COLO668 (cell line): Measurements from ENCODE around the gene HYI.
"Not testable (repeated sequence)": the region's sequence is repeated elsewhere in the genome, so short reads cannot be mapped to it uniquely, and the experiment has no call there.

Source experiments
- DNase-seq: peaks from one replicate; lab custom pipeline; 2025; ENCODE audit not compliant: unreplicated experiment; lab: John Stamatoyannopoulos, UW

The HYI gene, protein sequence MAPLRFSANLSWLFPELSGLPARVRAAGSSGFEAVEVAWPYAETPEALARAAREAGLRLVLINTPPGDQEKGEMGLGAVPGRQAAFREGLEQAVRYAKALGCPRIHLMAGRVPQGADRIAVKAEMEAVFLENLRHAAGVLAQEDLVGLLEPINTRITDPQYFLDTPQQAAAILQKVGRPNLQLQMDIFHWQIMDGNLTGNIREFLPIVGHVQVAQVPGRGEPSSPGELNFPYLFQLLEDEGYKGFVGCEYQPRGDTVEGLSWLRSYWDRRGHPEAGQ

GRCh38 chr1:43453442-43454269 is at the start of gene HYI:
Gene HYI, minus strand, starts transcription at chr1:43453931. Its CDS starts 138 bp downstream, at chr1:43453793.
- DNase-seq: peak; percentile 94

- not testable (repeated sequence) for DNase-seq
These were observed 48.1 kb upstream of the HYI start for GRCh38 chr1:43501806-43502205.

- no peak for DNase-seq
These were observed 46.2 kb upstream of the HYI start for GRCh38 chr1:43499898-43500297.

DNA sequence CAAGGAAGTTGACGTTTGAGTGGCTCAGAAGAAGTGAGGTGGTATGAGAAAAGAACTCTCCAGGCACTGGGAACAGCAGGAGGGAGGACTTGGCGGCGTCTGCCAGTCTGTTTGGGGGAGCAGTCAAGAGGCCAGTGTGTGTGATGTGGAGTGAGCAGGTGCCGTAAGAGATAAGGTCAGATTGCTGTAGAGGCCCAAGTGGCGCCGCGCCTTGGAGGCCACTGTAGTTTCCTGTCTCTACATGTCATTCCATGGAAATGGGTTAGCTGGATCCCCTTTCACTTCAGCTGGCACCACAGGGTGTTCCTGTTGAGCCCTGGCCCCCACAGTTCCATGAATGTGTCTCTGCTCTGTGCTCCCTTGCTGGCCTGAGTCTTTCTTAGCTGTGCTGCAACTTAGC is 41.5 kb upstream of the HYI start:
- no peak for DNase-seq

DNA sequence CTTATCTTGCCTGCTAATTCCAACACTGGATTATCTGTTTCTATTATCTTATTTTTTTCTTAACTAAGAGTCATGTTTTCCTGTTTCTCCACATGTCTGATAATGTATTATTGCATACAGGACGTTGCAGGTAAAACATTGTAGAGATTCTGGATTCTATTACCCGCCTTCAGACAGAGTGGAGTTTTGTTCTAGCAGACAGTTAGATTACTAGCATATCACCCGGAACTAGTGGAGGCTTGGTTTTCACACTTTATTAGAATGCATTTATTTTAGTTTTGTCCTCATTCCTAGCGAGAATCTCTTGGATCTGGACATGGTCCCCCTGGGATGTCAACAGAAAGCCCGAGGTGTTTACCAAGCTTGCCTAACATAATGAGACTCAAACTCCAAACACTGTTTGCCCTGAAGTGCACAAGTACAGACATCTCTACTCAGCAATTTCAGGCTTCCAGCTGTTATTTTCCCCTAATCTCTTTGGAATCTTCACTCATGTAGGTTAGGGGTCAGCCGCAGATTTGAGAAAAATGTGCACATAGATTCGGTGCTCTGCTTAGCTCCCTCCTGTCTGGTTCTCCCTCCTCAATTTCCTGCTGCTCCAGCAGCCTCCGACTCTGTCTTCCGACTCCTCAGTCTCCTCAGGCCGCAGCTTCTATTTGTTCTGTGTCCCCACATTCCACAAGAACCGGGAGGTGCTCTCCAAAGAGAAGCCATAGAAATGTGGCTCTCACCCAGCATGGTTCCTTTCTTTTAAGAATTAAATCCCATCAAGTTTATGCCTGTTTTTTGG is 40.1 kb upstream of the HYI start:
- DNase-seq: no peak

DNA sequence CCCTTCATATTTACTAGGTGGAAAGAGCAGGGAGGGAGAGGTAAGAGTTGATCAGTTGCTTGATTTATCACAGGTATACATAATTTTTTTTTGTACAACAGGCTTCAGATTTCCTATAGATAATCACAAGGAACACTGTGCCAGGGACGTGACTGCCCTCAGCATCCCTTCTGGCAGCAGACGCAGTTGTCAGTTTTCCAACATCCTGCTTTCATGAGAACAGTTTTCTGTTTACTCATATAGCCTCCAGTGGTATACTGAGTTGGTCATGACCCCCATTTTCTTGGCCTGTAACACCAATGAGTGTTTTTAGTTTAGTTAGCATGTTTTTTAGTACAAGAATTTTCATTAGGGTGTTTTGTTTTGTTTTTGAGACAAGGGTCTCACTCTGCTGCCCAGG is 39.1 kb upstream of the HYI start:
- no peak for DNase-seq

GRCh38 chr1:43491061-43491460 is 37.3 kb upstream of the HYI start:
- DNase-seq: no peak

DNA sequence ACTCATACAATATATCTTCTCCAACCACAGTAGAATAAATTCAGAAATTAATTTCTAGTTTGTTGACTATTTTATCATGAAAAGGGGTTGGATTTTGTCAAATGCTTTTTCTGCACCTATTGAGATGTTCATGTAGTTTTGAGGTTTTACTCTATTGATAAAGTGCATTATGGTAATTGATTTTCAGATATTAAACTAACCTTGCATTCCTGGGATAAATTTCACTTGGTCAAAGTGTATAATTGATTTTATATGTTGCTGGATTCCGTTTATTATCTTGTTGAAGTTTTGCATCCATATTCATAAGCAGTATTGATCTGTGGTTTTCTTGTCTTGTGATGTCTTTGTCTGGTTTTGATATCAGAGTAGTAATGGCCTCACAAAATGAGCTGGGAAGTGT is 34.4 kb upstream of the HYI start:
- DNase-seq: no peak

DNA sequence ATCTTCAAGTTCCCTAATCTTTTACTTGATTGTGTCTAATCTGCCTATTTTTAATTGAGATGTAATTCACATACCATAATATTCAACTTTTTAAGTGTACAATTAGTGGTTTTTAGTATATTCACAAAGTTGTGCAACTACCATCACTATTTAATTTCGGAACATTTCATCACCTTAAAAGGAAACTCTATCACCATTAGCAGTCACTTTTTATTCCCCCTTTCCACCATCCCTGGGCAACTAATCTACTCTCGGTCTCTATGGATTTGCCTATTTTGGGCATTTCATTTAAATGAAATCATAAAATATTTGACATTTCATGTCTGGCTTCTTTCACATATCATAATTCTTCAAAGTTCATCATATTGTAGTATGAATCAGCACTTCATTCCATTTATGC is 30.6 kb upstream of the HYI start:
- DNase-seq: no peak

GRCh38 chr1:43482215-43482614 is 28.5 kb upstream of the HYI start:
- DNase-seq: no peak

DNA sequence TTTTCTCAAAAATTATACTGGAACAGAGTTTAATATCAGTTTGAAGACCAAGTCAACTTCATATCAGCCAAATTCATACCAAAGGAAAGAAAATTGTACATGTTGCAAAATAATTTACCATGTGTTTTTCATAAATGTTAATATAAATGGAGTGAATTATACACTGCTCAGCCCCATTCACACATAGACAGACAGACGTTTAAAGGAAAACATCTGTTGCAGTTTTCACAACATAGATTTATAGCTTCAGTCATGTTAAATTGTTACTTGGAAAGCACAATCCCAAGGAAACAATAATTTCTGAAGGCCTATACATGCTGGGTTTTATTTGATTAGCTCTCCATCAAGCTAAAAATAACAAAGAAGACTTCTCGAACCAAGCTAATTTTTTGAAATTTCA is 27.8 kb upstream of the HYI start:
- DNase-seq: no peak

DNA sequence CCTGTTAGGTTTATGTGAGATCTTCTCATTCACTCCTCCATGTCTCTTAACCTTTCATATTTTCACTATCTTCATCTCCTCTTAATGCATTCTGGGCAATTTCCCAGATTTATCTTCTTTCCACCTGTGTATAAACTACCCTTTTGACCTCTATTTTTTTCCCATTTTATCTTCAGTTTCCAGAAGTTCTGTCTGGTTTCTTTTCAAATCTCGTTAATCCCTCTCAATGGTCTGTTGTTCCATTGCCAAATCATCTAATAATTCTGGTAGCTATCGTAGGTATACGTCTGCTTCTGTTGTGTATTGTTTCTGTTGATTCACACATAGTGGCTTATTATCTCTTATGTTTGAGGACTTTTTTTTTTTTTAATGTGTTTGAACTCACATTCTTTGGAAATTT is 25.7 kb upstream of the HYI start:
- no peak for DNase-seq

DNA sequence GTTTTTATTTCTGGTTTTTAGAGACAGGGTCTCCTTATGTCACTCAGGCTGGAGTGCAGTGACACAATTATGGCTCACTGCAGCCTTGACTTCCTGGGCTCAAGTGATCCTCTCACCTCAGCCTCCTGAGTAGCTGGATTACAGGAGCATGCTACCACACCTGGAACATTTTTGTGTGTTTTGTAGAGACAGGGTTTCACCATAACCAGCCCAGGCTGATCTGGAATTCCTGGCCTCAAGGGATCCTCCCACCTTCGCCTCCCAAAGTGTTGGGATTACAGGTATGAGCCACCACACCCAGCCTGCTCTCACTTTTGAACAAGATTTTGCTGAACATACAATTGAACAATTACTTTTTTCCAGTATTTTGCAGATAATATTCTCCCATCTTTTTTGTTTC is 24.0 kb upstream of the HYI start:
- no peak for DNase-seq

- DNase-seq: not testable (repeated sequence)
These were observed 22.1 kb upstream of the HYI start for GRCh38 chr1:43475611-43476401.

GRCh38 chr1:43473463-43473862 is 19.7 kb upstream of the HYI start:
- no peak for DNase-seq

DNA sequence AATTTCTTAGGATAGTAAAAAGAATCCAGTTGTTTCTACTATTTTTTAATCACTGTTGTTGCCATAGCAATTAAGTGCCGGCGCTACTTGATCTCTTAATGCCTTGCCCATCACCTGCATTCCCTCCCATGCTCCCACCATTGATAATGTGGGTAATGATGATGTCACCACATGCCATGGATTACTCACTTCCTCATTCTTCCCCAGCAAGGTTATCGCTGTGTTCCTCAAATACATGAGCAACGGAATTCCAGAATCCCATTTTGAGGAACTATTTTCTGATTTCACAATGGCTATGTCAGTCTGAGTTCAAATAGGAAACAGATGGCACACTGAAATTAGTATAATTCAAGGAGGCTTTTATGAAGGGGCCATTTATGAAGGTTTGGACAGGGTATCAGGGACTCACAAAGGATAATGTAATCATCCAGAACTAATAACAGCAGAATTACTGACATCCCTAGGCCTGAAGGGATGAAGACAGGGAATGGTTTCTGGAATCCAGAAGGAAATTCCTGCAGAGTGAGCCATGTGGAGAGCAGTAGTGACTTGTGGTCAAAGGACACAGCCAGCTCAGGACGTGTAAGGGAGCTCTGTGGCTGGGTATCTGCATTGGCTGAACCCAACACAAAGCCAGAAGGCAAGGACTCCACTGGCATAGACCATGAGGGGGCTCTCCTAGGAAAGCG is 18.9 kb upstream of the HYI start:
- not testable (repeated sequence) for DNase-seq

DNA sequence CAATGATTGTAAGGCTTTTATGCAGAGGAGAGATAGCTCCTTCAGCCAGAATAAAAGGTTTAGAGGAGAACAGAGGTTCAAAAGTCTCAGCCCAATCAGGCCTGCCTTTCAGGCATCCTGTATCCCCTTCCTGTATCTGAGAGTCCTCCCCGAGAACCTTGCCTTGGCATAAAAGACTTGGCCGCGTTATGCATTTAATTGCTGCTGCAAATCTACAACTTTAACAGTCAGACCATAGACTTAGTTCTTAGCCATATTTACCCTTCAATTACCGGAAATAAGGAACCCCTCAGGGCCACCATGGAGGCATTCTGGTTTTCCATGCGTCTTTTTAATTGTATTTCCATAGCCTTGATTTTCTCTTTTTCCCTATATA is 18.3 kb upstream of the HYI start:
- DNase-seq: no peak

GRCh38 chr1:43469932-43470331 is 16.2 kb upstream of the HYI start:
- DNase-seq: no peak

DNA sequence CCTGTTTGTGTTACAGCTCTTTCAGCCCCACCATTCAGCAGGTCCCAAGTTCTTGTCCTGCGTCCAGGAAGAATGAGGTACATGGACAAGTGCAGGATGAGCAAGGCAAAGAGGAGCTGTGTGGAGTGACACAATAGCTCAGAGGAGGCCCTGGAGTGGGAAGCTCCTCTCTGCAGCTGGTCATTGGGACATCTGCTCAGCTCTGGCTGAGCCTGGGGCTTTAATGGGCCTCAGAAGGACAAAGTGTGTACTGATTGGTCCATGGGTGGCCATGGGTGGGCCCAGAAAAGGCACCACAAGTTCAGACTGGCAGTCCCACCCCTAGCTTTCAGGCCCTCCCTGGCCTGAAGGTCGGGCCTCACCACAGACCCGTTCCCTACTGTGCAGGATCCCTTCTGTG is 14.7 kb upstream of the HYI start:
- no peak for DNase-seq

GRCh38 chr1:43466403-43466802 is 12.7 kb upstream of the HYI start:
- no peak for DNase-seq
